Adipose tissue (tissue), 3 donors: ENCODE results near the gene NHERF2. TPM values are rescaled to one million over a fixed set of nuclear protein-coding genes. Genes with fewer than 3 reads are reported as not detected.

Experiments used
- H3K27ac ChIP-seq: one replicate; pipeline ENCODE4 v1.5.1; 2013; ENCODE audit warnings: low read depth, low read length
- WGBS, 3 donors: extraction: QIAGEN DNeasy Blood & Tissue Kit; methylation state at CpG; one replicate each; pipeline ENCODE4 v1.1.7; 2013; 5-methylcytosine and 5-hydroxymethylcytosine counted together
- polyA plus RNA-seq, 3 donors: library from polyadenylated mRNA; stranded (reverse); fragments of 200-250 nt; gene quantifications; one replicate each; pipeline ENCODE4 v1.2.3, GENCODE V29; 2013
- donor health status: healthy with polysubstance abuse.
- donor health status: Bipolar disorder and iron deficiency.
- donor health status: healthy.

Gene NHERF2
- polyA plus RNA-seq, 3 donors = 28.8 to 317 (median 232) TPM

GRCh38 chr16:2033909-2034695 lies 7.4 kb downstream of the NHERF2 start:
- WGBS, 3 donors = 38 to 74% (median 40%) methylated on average over 13 to 16 of the region's 32 CpGs
- H3K27ac ChIP-seq = peak overlapping the region; percentile 75

GRCh38 chr16:2034696-2035430 lies 8.2 kb downstream of the NHERF2 start:
- 58 to 78% (median 65%) methylated on average over 14 to 17 of the region's 17 CpGs for WGBS, 3 donors
- H3K27ac ChIP-seq = peak overlapping the region; percentile 57

- peak overlapping the region; percentile 57 for H3K27ac ChIP-seq
- WGBS, 3 donors = 32 to 48% (median 42%) methylated on average over 29 to 34 of the region's 34 CpGs
These were observed 8.9 kb downstream of the NHERF2 start for GRCh38 chr16:2035431-2036199.

- WGBS, 3 donors = 83 to 88% (median 85%) methylated on average over 43 to 47 of the region's 47 CpGs
- no peak overlapping the region for H3K27ac ChIP-seq
These were observed 9.7 kb downstream of the NHERF2 start for GRCh38 chr16:2036200-2036966.

GRCh38 chr16:2037115-2037514 lies 10.4 kb downstream of the NHERF2 start:
- no peak overlapping the region for H3K27ac ChIP-seq
- 90 to 91% (median 90%) methylated on average over 15 of the region's 15 CpGs for WGBS, 3 donors

- H3K27ac ChIP-seq = no peak overlapping the region
- WGBS, 3 donors = 69 to 84% (median 77%) methylated on average over 29 of the region's 29 CpGs
These were observed 11.1 kb downstream of the NHERF2 start for GRCh38 chr16:2037647-2038381.

GRCh38 chr16:2038382-2039231 lies 11.9 kb downstream of the NHERF2 start:
- WGBS, 3 donors = 57 to 74% (median 65%) methylated on average over 29 to 41 of the region's 41 CpGs
- no peak overlapping the region for H3K27ac ChIP-seq

- H3K27ac ChIP-seq = no peak overlapping the region
- 32 to 66% (median 51%) methylated on average over 28 to 29 of the region's 29 CpGs for WGBS, 3 donors
These were observed 12.8 kb downstream of the NHERF2 start for GRCh38 chr16:2039274-2040031.

- 80 to 92% (median 83%) methylated on average over 24 of the region's 24 CpGs for WGBS, 3 donors
- H3K27ac ChIP-seq = no peak overlapping the region
These were observed 13.5 kb downstream of the NHERF2 start for GRCh38 chr16:2040041-2040786.

- 71 to 86% (median 75%) methylated on average over 17 to 20 of the region's 20 CpGs for WGBS, 3 donors
- H3K27ac ChIP-seq = no peak overlapping the region
These were observed 14.3 kb downstream of the NHERF2 start for GRCh38 chr16:2040787-2041522.

- no peak overlapping the region for H3K27ac ChIP-seq
- 59 to 77% (median 73%) methylated on average over 17 to 22 of the region's 22 CpGs for WGBS, 3 donors
These were observed 15.7 kb downstream of the NHERF2 start for GRCh38 chr16:2042171-2042985.

GRCh38 chr16:2042986-2043666 lies 16.4 kb downstream of the NHERF2 start:
- H3K27ac ChIP-seq = no peak overlapping the region
- 72 to 78% (median 78%) methylated on average over 11 of the region's 11 CpGs for WGBS, 3 donors

- no peak overlapping the region for H3K27ac ChIP-seq
These were observed 17.2 kb downstream of the NHERF2 start for GRCh38 chr16:2043667-2044451.

More at GRCh38 chr16:2043667-2044451, 17.2 kb downstream of the NHERF2 start:
- WGBS, 3 donors = 45 to 73% (median 49%) methylated on average over 25 to 26 of the region's 26 CpGs
